Ovary (tissue), 3 donors: ENCODE measurements around the gene SOCS3.

Experiments
- CTCF ChIP-seq, 3 donors: fragments of 450-650 bp in 2 of 3; fragments of 200-600 bp in 1 of 3; IDR thresholded peaks; one replicate each; pipeline versions ENCODE4 v1.5.1 to v1.8.0; 2016 to 2022; ENCODE audit warnings: antibody characterized with exemption in 3 of 3, mild to moderate bottlenecking in 1 of 3
- EP300 ChIP-seq: sonication (generic); formaldehyde crosslinking; IDR thresholded peaks from one replicate; pipeline ENCODE4 v1.6.1; 2017; ENCODE audit warnings: antibody characterized with exemption
- POLR2A ChIP-seq: fragments of 450-650 bp; IDR thresholded peaks from one replicate; pipeline ENCODE4 v1.6.1; 2017; ENCODE audit warnings: antibody characterized with exemption, mild to moderate bottlenecking, moderate library complexity
- donor health status: DM: no; HTN: no; CAD: no.

- TF ChIP-seq CTCF (IDR thresholded peaks at IDR 0.05) (peak in 1 of 3 donors; percentile 0), POLR2A (no peak), EP300 (peak; percentile 85)
These were observed 44.3 kb downstream of the SOCS3 start for GRCh38 chr17:78315355-78316114.
